GM19438 (cell line): ENCODE results near the gene UGT1A10.

Experiments
- ATAC-seq: cut with Tn5 transposase; IDR thresholded peaks from one replicate; pipeline ENCODE4 v1.9.1; 2021; ENCODE audit warnings: low read depth; ENCODE audit not compliant: unreplicated experiment

Gene UGT1A10

GRCh38 chr2:233801357-233802131, 165.3 kb downstream of the UGT1A10 start:
- ATAC-seq, result no peak

GRCh38 chr2:233802132-233802815, 166.0 kb downstream of the UGT1A10 start:
- ATAC-seq, result no peak

- ATAC-seq, result no peak
Measured at GRCh38 chr2:233803292-233803911, 167.2 kb downstream of the UGT1A10 start.

- no peak for ATAC-seq
Measured at GRCh38 chr2:233803994-233804393, 167.7 kb downstream of the UGT1A10 start.

- no peak for ATAC-seq
Measured at GRCh38 chr2:233807215-233807865, 171.1 kb downstream of the UGT1A10 start.

GRCh38 chr2:233807966-233808935, 172.0 kb downstream of the UGT1A10 start:
- no peak for ATAC-seq

GRCh38 chr2:233810385-233810784, 174.1 kb downstream of the UGT1A10 start:
- no peak for ATAC-seq

GRCh38 chr2:233811087-233811486, 174.8 kb downstream of the UGT1A10 start:
- no peak for ATAC-seq

- ATAC-seq, result no peak
Measured at GRCh38 chr2:233811732-233812131, 175.5 kb downstream of the UGT1A10 start.

- ATAC-seq, result no peak
Measured at GRCh38 chr2:233813236-233814055, 177.2 kb downstream of the UGT1A10 start.

- no peak for ATAC-seq
Measured at GRCh38 chr2:233814056-233814835, 178.0 kb downstream of the UGT1A10 start.

GRCh38 chr2:233815861-233816260, 179.6 kb downstream of the UGT1A10 start:
- ATAC-seq, result no peak

- ATAC-seq, result no peak
Measured at GRCh38 chr2:233816334-233816733, 180.1 kb downstream of the UGT1A10 start.

- no peak for ATAC-seq
Measured at GRCh38 chr2:233816771-233817170, 180.5 kb downstream of the UGT1A10 start.

- no peak for ATAC-seq
Measured at GRCh38 chr2:233817361-233817911, 181.2 kb downstream of the UGT1A10 start.

- no peak for ATAC-seq
Measured at GRCh38 chr2:233817995-233818638, 181.9 kb downstream of the UGT1A10 start.
